HL-60/S4 treated with retinoic acid at 250 ng/mL for 4 days and 3 days (cell line): ENCODE data around the gene NOXO1.
"Not testable (repeated sequence)": the region's sequence is repeated elsewhere in the genome, so short reads cannot be mapped to it uniquely, and the experiment has no call there.

Experiments used
- in situ Hi-C: fragments of 300-500 bp; cut with MboI; formaldehyde crosslinking; loops from 2 replicates; pipeline ENCODE4 v1.7.0; 2022; ENCODE audit warnings: low sequenced_read_pairs

Gene NOXO1

GRCh38 chr16:1964506-1965395 lies 16.5 kb downstream of the NOXO1 start, which contains the start of gene RPS2:
TSS of gene RPS2 (minus strand) at chr16:1964826. CDS start at chr16:1964625, 201 bp downstream.
- in situ Hi-C loops = no loop called here

GRCh38 chr16:1963806-1964505 lies 17.3 kb downstream of the NOXO1 start:
- in situ Hi-C loops = no loop called here

GRCh38 chr16:1962161-1963153 lies 18.8 kb downstream of the NOXO1 start:
- in situ Hi-C loops = not testable (repeated sequence)

- in situ Hi-C loops = no loop called here
Observed at GRCh38 chr16:1961651-1962067, 19.6 kb downstream of the NOXO1 start.

- in situ Hi-C loops = no loop called here
Observed at GRCh38 chr16:1960665-1961630, 20.3 kb downstream of the NOXO1 start.

GRCh38 chr16:1959269-1960039 lies 21.8 kb downstream of the NOXO1 start, which contains the start of gene NDUFB10:
TSS of gene NDUFB10 (plus strand) at chr16:1959538. CDS start at chr16:1959625, 87 bp downstream.
- in situ Hi-C loops = no loop called here

- in situ Hi-C loops = no loop called here
Observed at GRCh38 chr16:1958715-1959268, 22.5 kb downstream of the NOXO1 start.

GRCh38 chr16:1958143-1958491 lies 23.2 kb downstream of the NOXO1 start:
- in situ Hi-C loops = not testable (repeated sequence)

- in situ Hi-C loops = not testable (repeated sequence)
Observed at GRCh38 chr16:1957434-1958142, 23.7 kb downstream of the NOXO1 start.

GRCh38 chr16:1953734-1954133 lies 27.5 kb downstream of the NOXO1 start:
- in situ Hi-C loops = no loop called here

GRCh38 chr16:1950559-1950958 lies 30.7 kb downstream of the NOXO1 start:
- in situ Hi-C loops = no loop called here

GRCh38 chr16:1950047-1950446 lies 31.2 kb downstream of the NOXO1 start:
- in situ Hi-C loops = no loop called here

- in situ Hi-C loops = no loop called here
Observed at GRCh38 chr16:1949507-1949906, 31.8 kb downstream of the NOXO1 start.

GRCh38 chr16:1947369-1947670 lies 33.9 kb downstream of the NOXO1 start:
- in situ Hi-C loops = no loop called here

- in situ Hi-C loops = no loop called here
Observed at GRCh38 chr16:1946495-1947368, 34.5 kb downstream of the NOXO1 start.

- in situ Hi-C loops = no loop called here
Observed at GRCh38 chr16:1945559-1946391, 35.5 kb downstream of the NOXO1 start.
